ENCODE measurements around the gene LGR6. TPM values are rescaled to one million over a fixed set of nuclear protein-coding genes. Genes with fewer than 3 reads are reported as not detected.

The LGR6 gene
- total RNA-seq, 1 experiment from 2014 or later, result 1.0 TPM

DNA sequence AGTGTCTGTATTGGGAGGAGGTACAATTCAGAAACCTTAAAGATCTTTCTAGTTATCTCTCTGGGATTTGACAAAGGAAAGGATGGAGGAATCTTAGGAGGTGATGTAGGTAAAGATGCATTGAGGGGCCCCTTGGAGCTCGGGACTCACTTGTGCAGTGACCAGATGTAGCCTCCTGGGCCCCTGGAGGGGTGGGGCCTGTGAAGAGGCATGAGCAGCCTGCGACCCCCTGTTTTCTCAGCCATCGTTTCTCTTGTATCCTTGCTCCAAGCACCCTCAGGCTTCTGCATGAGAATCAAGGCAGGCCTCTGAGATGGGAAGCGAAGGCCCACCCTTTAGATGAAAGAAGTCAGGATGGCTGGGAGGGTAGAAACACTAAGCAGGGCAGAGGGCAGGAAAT is 39.6 kb downstream of the LGR6 start:
- no peak overlapping the region for H4K91ac ChIP-seq (ENCODE audit: insufficient read length, low read depth, low read length)
- H3K27me3 ChIP-seq (ENCODE audit: insufficient read depth, low read length), result no peaks in the 10 kb centered on the region
- TF ChIP-seq, protein P1, sequence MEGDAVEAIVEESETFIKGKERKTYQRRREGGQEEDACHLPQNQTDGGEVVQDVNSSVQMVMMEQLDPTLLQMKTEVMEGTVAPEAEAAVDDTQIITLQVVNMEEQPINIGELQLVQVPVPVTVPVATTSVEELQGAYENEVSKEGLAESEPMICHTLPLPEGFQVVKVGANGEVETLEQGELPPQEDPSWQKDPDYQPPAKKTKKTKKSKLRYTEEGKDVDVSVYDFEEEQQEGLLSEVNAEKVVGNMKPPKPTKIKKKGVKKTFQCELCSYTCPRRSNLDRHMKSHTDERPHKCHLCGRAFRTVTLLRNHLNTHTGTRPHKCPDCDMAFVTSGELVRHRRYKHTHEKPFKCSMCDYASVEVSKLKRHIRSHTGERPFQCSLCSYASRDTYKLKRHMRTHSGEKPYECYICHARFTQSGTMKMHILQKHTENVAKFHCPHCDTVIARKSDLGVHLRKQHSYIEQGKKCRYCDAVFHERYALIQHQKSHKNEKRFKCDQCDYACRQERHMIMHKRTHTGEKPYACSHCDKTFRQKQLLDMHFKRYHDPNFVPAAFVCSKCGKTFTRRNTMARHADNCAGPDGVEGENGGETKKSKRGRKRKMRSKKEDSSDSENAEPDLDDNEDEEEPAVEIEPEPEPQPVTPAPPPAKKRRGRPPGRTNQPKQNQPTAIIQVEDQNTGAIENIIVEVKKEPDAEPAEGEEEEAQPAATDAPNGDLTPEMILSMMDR (conservative IDR thresholded peaks at IDR 0.05), result no peak
- WGBS (ENCODE audit: extremely low coverage, insufficient read length, low lambda C conversion rate), result no CpG with 5 or more reads among the region's 4 CpGs
- H2BK20ac ChIP-seq (ENCODE audit: low read depth, low read length, poor library complexity, severe bottlenecking), result no peak overlapping the region
- no peaks in the 10 kb centered on the region for H3K79me1 ChIP-seq (ENCODE audit: insufficient read depth, low read depth, low read length, poor library complexity, severe bottlenecking)
- H2BK12ac ChIP-seq (ENCODE audit: insufficient read length, low read depth, low read length), result no peak overlapping the region
- no peak overlapping the region for H2BK120ac ChIP-seq (ENCODE audit: low read depth, low read length, poor library complexity, severe bottlenecking)
- no peak for DNase-seq
- no peaks in the 10 kb centered on the region; a peak in 1 of 5 replicates for H3K9me3 Mint-ChIP-seq
- no peak overlapping the region for H3T11ph ChIP-seq (ENCODE audit: low read length)
- H3K79me2 ChIP-seq (ENCODE audit: insufficient read depth, low read length), result no peaks in the 10 kb centered on the region
- peaks cover 36 to 40% of the 10 kb centered on the region in 2 experiments for H3K4me1 Mint-ChIP-seq
- no peak overlapping the region for H3K23ac ChIP-seq (ENCODE audit: insufficient read length, low read depth, low read length)
- H3K4ac ChIP-seq (ENCODE audit: low read depth, low read length), result no peak overlapping the region
- no peak overlapping the region for H3K9ac ChIP-seq (ENCODE audit: extremely low read depth, insufficient read length, low read length)
- H3K18ac ChIP-seq (ENCODE audit: insufficient read length, low read depth, low read length), result no peak overlapping the region
- no peak overlapping the region for H2AFZ ChIP-seq (ENCODE audit: low read length)
- peaks cover 7% of the 10 kb centered on the region; the same call in 1 of the 2 replicates for H3K27me3 Mint-ChIP-seq (ENCODE audit: low read depth)
- no peaks in the 10 kb centered on the region for H3K36me3 Mint-ChIP-seq (ENCODE audit: insufficient read depth in 1 of 3, low read depth in 3 of 3)
- no peak overlapping the region for H3K14ac ChIP-seq (ENCODE audit: insufficient read depth, low read length)
- H3K9me3 ChIP-seq (ENCODE audit: control insufficient read depth, low read depth, low read length), result no peaks in the 10 kb centered on the region
- peaks cover 3% of the 10 kb centered on the region for H3K23me2 ChIP-seq (ENCODE audit: insufficient read length, low read depth, low read length, poor library complexity, severe bottlenecking)
- no peak overlapping the region for H3K4me2 ChIP-seq (ENCODE audit: insufficient read depth, insufficient read length, low read length)
- H3K4me1 ChIP-seq (ENCODE audit: insufficient read depth, low read length), result peaks cover 3% of the 10 kb centered on the region; the same call in 1 of the 2 replicates
- no peak overlapping the region for H4K5ac ChIP-seq (ENCODE audit: insufficient read length, low read depth, low read length)
- H4K20me1 ChIP-seq (ENCODE audit: control insufficient read depth, insufficient read depth, insufficient read length), result no peaks in the 10 kb centered on the region
- H3K27ac Mint-ChIP-seq, result no peak overlapping the region
- no peak overlapping the region for H3K4me3 Mint-ChIP-seq
- no peak overlapping the region for H2BK15ac ChIP-seq (ENCODE audit: low read depth, low read length)
- H4K8ac ChIP-seq (replicated peaks; ENCODE audit: insufficient read length, low read depth, low read length), result no peak overlapping the region
- H2BK5ac ChIP-seq (ENCODE audit: insufficient read length, low read length), result no peak overlapping the region
- no peak overlapping the region for H3K27ac ChIP-seq (ENCODE audit: insufficient read length, low read depth, low read length)
- H2AK5ac ChIP-seq (ENCODE audit: insufficient read length, low read length), result no peak overlapping the region
- H3K56ac ChIP-seq (ENCODE audit: insufficient read length, low read depth, low read length), result no peak overlapping the region

All from H9 (cell line).